GM13977 (cell line): ENCODE measurements around the gene MME.

Source experiments
- DNase-seq: peaks from one replicate; pipeline ENCODE4 v3.0.0; 2012; ENCODE audit warnings: low spot score
- CTCF ChIP-seq: IDR thresholded peaks from 2 replicates; pipeline ENCODE4 v1.5.1; 2012; ENCODE audit warnings: mild to moderate bottlenecking, control low read depth; ENCODE audit not compliant: insufficient read depth; ENCODE audit errors: extremely low read depth, missing control alignments
- in situ Hi-C: fragments of 300-500 bp; cut with MboI; formaldehyde crosslinking; loops from one replicate; pipeline ENCODE4 v1.12.0; 2022; ENCODE audit warnings: low sequenced_read_pairs, low pct_unique_long_range_greater_than_20kb, mixed read lengths, inconsistent platforms; ENCODE audit not compliant: unreplicated experiment

MME gene

GRCh38 chr3:155190691-155191090, 110.6 kb downstream of the MME start:
- no peak for TF ChIP-seq CTCF
- in situ Hi-C loops, result no loop called here
- DNase-seq, result no peak

DNA sequence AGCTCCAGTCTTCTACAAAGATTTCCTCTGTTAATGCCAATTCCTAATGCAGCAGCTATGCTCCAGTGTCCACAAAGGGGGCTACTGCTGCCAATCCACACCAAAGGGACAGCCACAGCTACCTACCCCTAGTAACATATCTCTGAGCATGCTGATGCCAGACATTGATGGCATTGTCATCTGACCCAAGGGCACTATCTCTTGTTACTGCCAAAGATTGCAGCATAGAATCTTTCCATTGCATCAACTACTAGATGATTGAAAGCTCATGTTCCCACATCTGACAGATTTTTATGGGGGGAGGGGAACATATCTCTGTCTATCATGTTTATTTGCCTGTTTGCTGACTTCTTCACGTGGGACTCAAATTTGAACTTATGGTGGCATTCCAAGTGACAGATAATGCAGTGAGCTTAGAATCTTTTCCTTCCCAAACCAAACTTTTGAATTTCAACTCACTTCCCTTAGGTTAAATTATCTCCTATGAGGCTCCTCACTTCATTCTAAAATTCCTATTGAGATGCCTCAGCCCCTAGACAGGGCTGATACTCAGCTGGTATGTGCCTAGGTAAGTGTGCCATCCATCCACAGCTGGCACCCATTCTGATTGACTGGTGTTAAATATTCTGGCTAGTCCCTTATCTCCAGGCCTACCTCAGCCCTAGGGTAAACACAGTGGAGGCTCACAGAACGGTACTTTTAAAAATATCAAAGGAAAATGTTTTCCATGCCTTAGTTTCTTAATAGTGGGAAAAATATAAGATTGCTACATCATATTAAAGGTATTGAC, 113.0 kb downstream of the MME start:
- TF ChIP-seq CTCF, result no peak
- no peak for DNase-seq
- in situ Hi-C loops, result no loop called here

- TF ChIP-seq CTCF, result no peak
- in situ Hi-C loops, result no loop called here
- DNase-seq, result no peak
Observed at GRCh38 chr3:155193868-155194267, 113.7 kb downstream of the MME start.

- in situ Hi-C loops, result no loop called here
- no peak for TF ChIP-seq CTCF
- no peak for DNase-seq
Observed at GRCh38 chr3:155194973-155195957, 115.1 kb downstream of the MME start.

GRCh38 chr3:155196131-155197021, 116.3 kb downstream of the MME start:
- no peak for DNase-seq
- no peak for TF ChIP-seq CTCF

GRCh38 chr3:155197786-155198185, 117.7 kb downstream of the MME start:
- DNase-seq, result no peak
- in situ Hi-C loops, result no loop called here
- TF ChIP-seq CTCF, result no peak

More at GRCh38 chr3:155196131-155197021, 116.3 kb downstream of the MME start:
- in situ Hi-C loops, result no loop called here
